ENCODE results near the gene OLFM3.

The OLFM3 gene

GRCh38 chr1:101914473-101915242, 82.1 kb downstream of the OLFM3 start:
- no peak for DNase-seq (ENCODE audit: low read depth)
- H3K4me3 ChIP-seq (ENCODE audit: control insufficient read depth, low read depth, low read length): no peak overlapping the region
- TF ChIP-seq CTCF (conservative IDR thresholded peaks at IDR 0.05; ENCODE audit: control insufficient read depth, insufficient read depth, low read depth, low read length): no peak

GRCh38 chr1:101911894-101912293, 84.8 kb downstream of the OLFM3 start:
- no peak for DNase-seq (ENCODE audit: low read depth)
- no peak overlapping the region for H3K4me3 ChIP-seq (ENCODE audit: control insufficient read depth, low read depth, low read length)
- TF ChIP-seq CTCF (conservative IDR thresholded peaks at IDR 0.05; ENCODE audit: control insufficient read depth, insufficient read depth, low read depth, low read length): no peak

GRCh38 chr1:101908980-101909379, 87.7 kb downstream of the OLFM3 start:
- no peak overlapping the region for H3K4me3 ChIP-seq (ENCODE audit: control insufficient read depth, low read depth, low read length)
- no peak for DNase-seq (ENCODE audit: low read depth)
- no peak for TF ChIP-seq CTCF (conservative IDR thresholded peaks at IDR 0.05; ENCODE audit: control insufficient read depth, insufficient read depth, low read depth, low read length)

GRCh38 chr1:101907264-101907663, 89.5 kb downstream of the OLFM3 start:
- DNase-seq (ENCODE audit: low read depth): no peak
- no peak overlapping the region for H3K4me3 ChIP-seq (ENCODE audit: control insufficient read depth, low read depth, low read length)
- TF ChIP-seq CTCF (conservative IDR thresholded peaks at IDR 0.05; ENCODE audit: control insufficient read depth, insufficient read depth, low read depth, low read length): no peak

- no peak overlapping the region for H3K4me3 ChIP-seq (ENCODE audit: control insufficient read depth, low read depth, low read length)
- no peak for TF ChIP-seq CTCF (conservative IDR thresholded peaks at IDR 0.05; ENCODE audit: control insufficient read depth, insufficient read depth, low read depth, low read length)
- DNase-seq (ENCODE audit: low read depth): no peak
Measured at GRCh38 chr1:101905283-101905835, 91.4 kb downstream of the OLFM3 start.

GRCh38 chr1:101902199-101902598, 94.5 kb downstream of the OLFM3 start:
- no peak for TF ChIP-seq CTCF (conservative IDR thresholded peaks at IDR 0.05; ENCODE audit: control insufficient read depth, insufficient read depth, low read depth, low read length)
- no peak for DNase-seq (ENCODE audit: low read depth)
- no peak overlapping the region for H3K4me3 ChIP-seq (ENCODE audit: control insufficient read depth, low read depth, low read length)
